Mucosa of descending colon (tissue), 3 donors: ENCODE results near the gene IGFBP4. TPM values are rescaled to one million over a fixed set of nuclear protein-coding genes. Genes with fewer than 3 reads are reported as not detected.

ENCODE experiments used
- ATAC-seq: fragments of 200-7000 bp; cut with Tn5 transposase; one replicate; pipeline ENCODE4 v1.9.1; 2020; ENCODE audit warnings: mild to moderate bottlenecking, moderate library complexity
- DNase-seq, 3 donors: peaks; one replicate each; pipeline ENCODE4 v3.0.0-alpha.2; 2020
- H3K36me3 ChIP-seq: fragments of 200-600 bp; one replicate; pipeline ENCODE4 v1.8.0; 2021; ENCODE audit warnings: low read depth, mild to moderate bottlenecking
- H3K4me1 ChIP-seq: fragments of 200-600 bp; one replicate; pipeline ENCODE4 v1.8.0; 2021; ENCODE audit warnings: low read depth, mild to moderate bottlenecking
- H3K4me3 ChIP-seq: fragments of 200-600 bp; one replicate; pipeline ENCODE4 v1.8.0; 2021; ENCODE audit warnings: mild to moderate bottlenecking
- H3K9me3 ChIP-seq: fragments of 200-600 bp; one replicate; pipeline ENCODE4 v1.8.0; 2021; ENCODE audit warnings: mild to moderate bottlenecking
- intact Hi-C, 2 donors: fragments of 100-400 bp; cut with DNase I in 1 of 2; cut with micrococcal nuclease in 1 of 2; formaldehyde crosslinking; loops; one replicate each; pipeline versions ENCODE4 v1.11.0 to v1.11.1; 2022; cut with DNase I, micrococcal nuclease
- total RNA-seq, 3 donors: library from RNA; stranded (reverse); fragmentation: NEBNext Ultra II Directional in 2 of 3; extraction: Animal tissue kit (Norgen Biotek cat#: 25700) in 2 of 3; gene quantifications; one replicate each; pipeline versions ENCODE4 v1.2.1 to v1.2.4, GENCODE V29; 2021 to 2023
- TF ChIP-seq, protein P1 (sequence below): fragments of 200-600 bp; IDR thresholded peaks from one replicate; pipeline ENCODE4 v1.8.0; 2022; ENCODE audit warnings: antibody characterized with exemption, mild to moderate bottlenecking
- donor health status: DM: no; HTN: no; CAD: no; lungs with moderate emphysema.
- donor health status: DM: no; HTN: no; CAD: no.
- donor health status: DM: no; HTN: yes; CAD: no.

IGFBP4 gene
- total RNA-seq, 3 donors from 2014 or later = 215 to 459 (median 244) TPM

DNA sequence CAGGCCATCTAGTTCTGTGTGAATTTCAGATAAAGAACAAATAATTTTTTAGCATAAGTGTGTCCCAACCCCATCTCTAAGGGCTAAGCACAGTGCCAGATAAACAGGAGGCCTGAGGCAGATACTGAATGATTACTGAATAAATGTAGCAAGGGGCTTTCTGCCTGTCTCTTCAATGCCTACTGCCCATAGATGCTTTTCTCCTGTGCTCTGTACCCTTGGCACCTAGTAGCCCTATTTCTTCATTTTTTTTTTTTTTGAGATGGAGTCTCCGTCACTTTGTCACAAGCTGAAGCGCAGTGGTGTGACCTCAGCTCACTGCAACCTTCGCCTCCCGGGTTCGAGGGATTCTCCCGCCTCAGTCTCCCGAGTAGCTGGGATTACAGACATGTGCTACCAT is 25.3 kb downstream of the IGFBP4 start:
- intact Hi-C loops = no loop called here
- ATAC-seq (no peak), DNase-seq (no peak)
- Histone ChIP-seq H3K4me3 (no peak overlapping the region), H3K4me1 (no peaks in the 10 kb centered on the region), H3K36me3 (no peaks in the 10 kb centered on the region), H3K9me3 (no peaks in the 10 kb centered on the region)
- TF ChIP-seq, protein P1, sequence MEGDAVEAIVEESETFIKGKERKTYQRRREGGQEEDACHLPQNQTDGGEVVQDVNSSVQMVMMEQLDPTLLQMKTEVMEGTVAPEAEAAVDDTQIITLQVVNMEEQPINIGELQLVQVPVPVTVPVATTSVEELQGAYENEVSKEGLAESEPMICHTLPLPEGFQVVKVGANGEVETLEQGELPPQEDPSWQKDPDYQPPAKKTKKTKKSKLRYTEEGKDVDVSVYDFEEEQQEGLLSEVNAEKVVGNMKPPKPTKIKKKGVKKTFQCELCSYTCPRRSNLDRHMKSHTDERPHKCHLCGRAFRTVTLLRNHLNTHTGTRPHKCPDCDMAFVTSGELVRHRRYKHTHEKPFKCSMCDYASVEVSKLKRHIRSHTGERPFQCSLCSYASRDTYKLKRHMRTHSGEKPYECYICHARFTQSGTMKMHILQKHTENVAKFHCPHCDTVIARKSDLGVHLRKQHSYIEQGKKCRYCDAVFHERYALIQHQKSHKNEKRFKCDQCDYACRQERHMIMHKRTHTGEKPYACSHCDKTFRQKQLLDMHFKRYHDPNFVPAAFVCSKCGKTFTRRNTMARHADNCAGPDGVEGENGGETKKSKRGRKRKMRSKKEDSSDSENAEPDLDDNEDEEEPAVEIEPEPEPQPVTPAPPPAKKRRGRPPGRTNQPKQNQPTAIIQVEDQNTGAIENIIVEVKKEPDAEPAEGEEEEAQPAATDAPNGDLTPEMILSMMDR = no peak

DNA sequence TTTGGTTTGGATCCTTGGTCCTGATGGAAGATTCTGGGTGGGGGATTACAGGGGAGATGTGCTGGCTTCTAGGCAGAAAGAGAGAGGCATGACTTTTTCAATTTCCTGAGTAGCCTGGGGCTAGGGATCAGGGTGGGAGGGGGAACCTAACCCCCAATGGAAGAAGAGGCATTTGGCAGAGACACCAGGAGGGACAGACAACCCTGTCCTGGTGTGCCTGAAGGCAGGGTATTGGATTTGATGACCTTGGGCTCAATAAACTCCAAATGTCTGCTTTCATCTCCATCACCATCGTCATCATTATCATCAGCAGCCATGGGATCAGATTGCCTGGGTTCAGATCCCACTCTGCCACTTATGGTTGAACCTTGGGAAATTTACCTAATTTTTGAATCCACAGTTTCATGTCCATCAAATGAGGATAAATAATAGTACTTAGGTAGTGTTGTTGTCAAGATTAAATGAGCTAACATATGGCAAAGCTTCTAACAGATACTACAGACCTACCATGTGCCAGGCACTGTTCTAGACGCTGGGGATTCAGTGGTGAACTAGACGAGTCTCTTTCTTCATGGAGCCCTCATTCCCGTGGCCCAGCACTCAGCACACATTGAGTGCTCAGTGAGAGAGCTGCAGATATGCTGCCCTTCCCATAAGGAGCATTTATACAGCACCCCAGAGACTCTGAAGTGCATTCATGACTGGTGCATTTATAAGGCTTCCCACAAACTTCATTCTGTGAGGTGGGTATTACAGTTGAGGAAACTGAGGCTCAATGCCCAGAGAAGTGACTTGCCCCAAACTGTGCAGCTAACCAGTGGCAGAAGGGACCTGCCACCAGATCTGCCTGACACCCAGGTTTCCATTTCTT is 26.8 kb downstream of the IGFBP4 start:
- Histone ChIP-seq H3K9me3 (no peaks in the 10 kb centered on the region), H3K4me1 (no peaks in the 10 kb centered on the region), H3K4me3 (no peak overlapping the region), H3K36me3 (no peaks in the 10 kb centered on the region)
- DNase-seq (no peak), ATAC-seq (no peak)
- intact Hi-C loops = no loop called here
- TF ChIP-seq, protein P1 = no peak

- no peaks in the 10 kb centered on the region for H3K36me3 ChIP-seq
- H3K4me3 ChIP-seq = no peak overlapping the region
- H3K4me1 ChIP-seq = peaks cover 4% of the 10 kb centered on the region
- TF ChIP-seq, protein P1 = no peak
- ATAC-seq = no peak
- intact Hi-C loops = no loop called here
- DNase-seq = peak in 1 of 3 donors; percentile 25
- H3K9me3 ChIP-seq = no peaks in the 10 kb centered on the region
Measured at GRCh38 chr17:40470932-40471828, 27.9 kb downstream of the IGFBP4 start.

DNA sequence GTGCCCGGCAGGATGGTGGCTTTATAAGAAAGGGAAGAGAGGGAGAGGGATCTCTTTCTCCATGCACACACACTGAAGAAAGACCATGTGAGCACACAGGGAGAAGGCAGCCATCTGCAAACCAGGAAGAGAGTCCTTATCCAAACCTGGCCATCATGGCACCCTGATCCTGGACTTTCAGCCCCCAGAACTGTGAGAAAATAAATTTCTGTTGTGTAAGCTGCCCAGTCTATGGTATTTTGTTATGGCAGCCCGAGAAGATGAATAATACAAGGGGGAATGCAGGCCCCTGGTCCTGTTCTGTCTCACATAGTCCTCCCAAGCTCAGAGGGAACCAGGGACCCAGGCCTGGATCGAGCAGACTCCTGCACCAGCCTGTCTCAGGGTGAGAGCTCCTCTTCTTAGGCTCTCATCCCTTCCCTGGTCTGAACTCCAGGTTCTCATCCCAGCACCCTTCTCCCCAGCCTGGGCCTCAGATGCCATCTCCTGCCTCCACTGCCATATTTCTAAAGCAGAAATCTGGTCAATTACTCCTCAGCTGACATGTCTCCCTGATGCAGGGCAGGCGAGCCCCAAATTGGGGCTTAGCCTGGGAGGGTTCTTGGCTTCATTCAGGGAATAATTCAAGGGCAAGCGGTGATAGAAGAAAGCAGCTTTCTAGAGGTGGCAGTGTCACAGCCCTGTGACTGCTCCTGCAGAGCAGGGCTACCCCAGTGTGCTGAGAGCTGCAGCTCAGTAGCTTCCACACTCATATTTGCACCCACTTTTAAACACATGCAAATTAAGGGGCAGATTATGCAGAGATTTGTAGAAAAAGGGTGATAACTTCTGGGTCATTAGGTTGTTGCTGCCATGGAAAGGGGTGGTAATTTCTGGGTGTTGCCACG is 28.8 kb downstream of the IGFBP4 start:
- TF ChIP-seq, protein P1 = no peak
- intact Hi-C loops = no loop called here
- no peak for DNase-seq
- ATAC-seq = no peak
- Histone ChIP-seq H3K4me1 (peaks cover 4% of the 10 kb centered on the region), H3K36me3 (no peaks in the 10 kb centered on the region), H3K4me3 (no peak overlapping the region), H3K9me3 (no peaks in the 10 kb centered on the region)

- intact Hi-C loops = no loop called here
- Histone ChIP-seq H3K9me3 (no peaks in the 10 kb centered on the region), H3K36me3 (no peaks in the 10 kb centered on the region), H3K4me3 (no peak overlapping the region), H3K4me1 (peaks cover 4% of the 10 kb centered on the region)
- DNase-seq = no peak
- ATAC-seq = no peak
- TF ChIP-seq, protein P1 = no peak
Measured at GRCh38 chr17:40472733-40473452, 29.6 kb downstream of the IGFBP4 start.
